Right renal cortex interstitium (tissue), 3 donors: Measurements from ENCODE around the gene ITGA11. TPM values are rescaled to one million over a fixed set of nuclear protein-coding genes. Genes with fewer than 3 reads are reported as not detected.
A peak's percentile ranks its signal among the peaks of the same experiment; 100 is the strongest.

Experiments
- DNase-seq, 3 donors: peaks; one replicate each; pipeline ENCODE4 v3.0.0-alpha.2; 2013; ENCODE audit warnings: low read depth in 3 of 3, low spot score in 2 of 3
- polyA plus RNA-seq, 3 donors: library from polyadenylated mRNA; unstranded; fragments of 120-200 nt; gene quantifications; one replicate each; pipeline ENCODE4 v1.2.1, GENCODE V29; 2013; ENCODE audit not compliant: insufficient read length in 3 of 3

ITGA11 gene, protein sequence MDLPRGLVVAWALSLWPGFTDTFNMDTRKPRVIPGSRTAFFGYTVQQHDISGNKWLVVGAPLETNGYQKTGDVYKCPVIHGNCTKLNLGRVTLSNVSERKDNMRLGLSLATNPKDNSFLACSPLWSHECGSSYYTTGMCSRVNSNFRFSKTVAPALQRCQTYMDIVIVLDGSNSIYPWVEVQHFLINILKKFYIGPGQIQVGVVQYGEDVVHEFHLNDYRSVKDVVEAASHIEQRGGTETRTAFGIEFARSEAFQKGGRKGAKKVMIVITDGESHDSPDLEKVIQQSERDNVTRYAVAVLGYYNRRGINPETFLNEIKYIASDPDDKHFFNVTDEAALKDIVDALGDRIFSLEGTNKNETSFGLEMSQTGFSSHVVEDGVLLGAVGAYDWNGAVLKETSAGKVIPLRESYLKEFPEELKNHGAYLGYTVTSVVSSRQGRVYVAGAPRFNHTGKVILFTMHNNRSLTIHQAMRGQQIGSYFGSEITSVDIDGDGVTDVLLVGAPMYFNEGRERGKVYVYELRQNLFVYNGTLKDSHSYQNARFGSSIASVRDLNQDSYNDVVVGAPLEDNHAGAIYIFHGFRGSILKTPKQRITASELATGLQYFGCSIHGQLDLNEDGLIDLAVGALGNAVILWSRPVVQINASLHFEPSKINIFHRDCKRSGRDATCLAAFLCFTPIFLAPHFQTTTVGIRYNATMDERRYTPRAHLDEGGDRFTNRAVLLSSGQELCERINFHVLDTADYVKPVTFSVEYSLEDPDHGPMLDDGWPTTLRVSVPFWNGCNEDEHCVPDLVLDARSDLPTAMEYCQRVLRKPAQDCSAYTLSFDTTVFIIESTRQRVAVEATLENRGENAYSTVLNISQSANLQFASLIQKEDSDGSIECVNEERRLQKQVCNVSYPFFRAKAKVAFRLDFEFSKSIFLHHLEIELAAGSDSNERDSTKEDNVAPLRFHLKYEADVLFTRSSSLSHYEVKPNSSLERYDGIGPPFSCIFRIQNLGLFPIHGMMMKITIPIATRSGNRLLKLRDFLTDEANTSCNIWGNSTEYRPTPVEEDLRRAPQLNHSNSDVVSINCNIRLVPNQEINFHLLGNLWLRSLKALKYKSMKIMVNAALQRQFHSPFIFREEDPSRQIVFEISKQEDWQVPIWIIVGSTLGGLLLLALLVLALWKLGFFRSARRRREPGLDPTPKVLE
- 1 to 10 TPM; 2.0 to 3.9 (median 3.1) TPM for polyA plus RNA-seq

DNA sequence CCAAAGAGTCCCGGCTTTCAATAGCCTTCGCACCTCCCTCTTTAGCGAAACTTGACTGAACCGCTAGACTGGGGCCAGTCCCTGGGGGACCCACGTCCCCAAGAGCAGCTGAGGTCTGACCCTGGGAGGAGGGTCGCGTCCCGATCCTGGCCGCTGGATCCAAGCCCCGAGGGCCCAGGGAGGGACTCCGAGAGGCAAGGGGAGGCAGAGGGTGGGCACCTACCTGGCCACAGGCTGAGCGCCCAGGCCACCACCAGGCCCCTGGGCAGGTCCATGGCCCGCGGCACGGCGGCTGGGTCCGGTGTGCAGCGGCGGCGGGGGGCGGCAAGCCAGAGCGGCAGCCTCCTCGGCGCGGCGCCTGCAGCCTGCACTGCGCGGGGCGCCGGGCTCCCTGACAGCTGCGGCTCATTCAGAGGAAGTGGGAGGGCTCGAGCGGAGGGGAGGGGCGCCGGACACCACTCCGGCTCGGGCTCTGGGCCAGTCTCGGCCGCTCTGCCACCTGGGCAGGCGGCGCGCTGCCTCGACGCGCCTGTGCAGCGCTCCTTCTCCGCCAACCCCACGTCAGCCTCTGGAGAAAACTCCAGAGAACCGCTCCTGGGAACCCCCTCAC is at the start of gene ITGA11:
TSS of gene ITGA11 (minus strand) at position 372 of the 610 bp plus-strand sequence. CDS start at position 275, 97 bp downstream.
- DNase-seq: peak in 1 of 3 donors; percentile 42

DNA sequence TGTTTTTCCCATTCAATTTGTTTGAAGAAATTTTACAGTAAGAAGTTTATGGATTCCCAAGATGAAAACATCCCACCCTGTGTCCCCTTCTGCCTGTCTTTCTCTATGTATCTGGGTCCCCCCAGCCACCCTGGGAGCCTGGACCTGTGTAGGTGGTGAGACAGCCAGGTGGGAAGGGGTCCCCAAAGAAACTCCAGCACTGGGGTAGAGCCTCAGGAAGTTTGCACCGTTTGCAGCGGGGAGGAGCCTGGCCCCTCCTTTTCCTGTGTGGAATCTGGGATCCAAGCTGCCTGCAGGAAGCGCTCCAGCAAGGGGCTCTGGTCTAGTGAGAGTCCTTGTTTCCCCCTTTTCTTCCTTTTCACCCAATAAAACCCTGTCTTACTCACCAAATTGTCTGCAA is 49.4 kb upstream of the ITGA11 start:
- no peak for DNase-seq

DNA sequence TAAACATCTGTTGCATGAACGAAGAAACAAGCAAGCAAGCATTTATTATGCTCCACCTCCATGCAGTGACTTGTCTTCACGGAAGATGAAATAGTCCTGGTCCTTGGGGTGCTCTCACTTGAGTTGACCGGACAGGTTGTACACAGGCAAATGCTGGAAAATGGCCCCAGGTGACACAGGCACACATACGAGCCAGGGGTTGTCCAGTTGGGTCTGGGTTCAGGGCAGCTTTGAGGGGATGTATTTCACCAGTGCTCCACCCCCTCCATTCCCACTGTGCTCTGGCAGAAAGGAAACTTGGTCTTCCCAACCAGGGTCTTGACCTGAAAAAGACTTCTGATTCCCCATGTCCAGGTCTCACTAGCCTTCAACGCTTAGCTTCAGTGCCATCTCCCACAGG is 48.3 kb upstream of the ITGA11 start:
- DNase-seq: no peak

DNA sequence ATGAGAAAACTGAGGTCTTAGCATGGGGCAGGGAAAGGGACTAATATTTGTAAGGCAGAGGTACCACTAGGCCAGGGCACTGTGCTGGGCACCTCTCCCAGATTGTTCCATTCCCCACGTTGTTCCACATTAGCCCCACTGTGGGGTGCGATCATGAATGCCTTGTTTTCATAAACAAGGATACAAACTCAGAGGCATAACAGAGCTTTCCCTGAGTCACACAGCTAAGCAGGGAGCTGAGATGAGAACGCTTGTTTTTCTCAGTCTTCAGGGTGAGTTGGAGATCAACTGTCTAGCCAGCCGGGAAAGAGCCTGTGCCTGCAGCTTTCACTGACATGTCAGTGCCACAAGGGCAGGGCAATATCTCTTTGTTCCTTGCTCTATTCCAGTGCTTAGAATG is 47.9 kb upstream of the ITGA11 start:
- no peak for DNase-seq

DNA sequence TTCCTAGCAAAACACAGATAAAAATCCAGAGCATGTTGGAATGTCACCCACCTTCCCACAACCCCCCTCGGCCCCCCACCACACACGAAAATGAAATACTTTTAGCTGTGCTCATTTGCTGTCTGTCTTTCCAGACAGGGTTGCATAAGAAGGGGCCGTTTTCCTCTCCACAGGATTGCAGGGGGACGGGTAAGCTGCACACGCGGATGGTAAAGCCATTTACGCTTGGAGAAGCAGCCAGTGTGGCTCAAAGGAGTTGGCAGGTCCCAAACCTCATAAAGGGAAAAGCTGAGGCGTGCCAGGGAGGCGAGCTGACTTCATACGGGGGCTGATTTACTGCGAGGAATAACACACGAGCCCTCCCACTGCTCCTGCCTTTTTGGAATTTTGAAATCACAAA is 47.4 kb upstream of the ITGA11 start:
- DNase-seq: no peak

DNA sequence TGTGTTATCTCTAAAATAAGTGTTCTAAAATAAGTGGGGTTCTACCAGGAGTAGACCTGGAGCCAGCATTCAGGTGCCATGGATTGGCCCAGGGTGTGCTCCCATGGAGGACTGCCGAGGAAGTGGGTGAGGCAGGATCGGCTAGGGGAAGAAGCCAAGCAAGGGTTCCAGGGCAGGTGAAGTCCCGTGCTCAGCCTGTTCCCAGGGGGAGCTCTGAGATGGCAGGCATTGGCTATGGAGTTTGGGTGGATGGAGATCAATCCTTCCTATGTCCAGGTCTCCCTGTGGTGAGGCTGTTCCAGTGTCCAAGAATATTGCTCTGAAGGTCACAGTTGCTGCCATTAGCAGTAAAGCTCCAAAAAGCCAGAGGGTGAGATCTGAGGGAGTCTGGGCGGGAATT is 46.9 kb upstream of the ITGA11 start:
- DNase-seq: no peak

DNA sequence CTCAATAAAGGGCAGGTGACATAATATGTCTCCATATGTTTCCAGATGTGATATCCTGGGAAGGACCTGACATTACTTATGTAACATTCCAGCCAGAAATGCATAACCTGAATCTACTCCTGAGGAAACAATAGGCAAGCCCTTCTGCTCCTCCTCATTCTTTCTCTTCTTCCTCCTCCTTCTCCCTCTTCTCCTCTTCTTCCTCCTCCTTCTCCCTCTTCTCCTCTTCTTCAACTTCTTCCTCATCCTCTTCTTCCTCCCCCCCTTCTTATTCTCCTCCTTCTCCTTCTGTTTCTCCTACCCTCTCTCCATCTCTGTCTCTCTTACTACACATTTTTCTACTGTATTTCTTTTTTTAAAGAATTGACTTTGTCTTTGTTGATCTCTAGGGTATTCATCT is 43.5 kb upstream of the ITGA11 start:
- DNase-seq: no peak

DNA sequence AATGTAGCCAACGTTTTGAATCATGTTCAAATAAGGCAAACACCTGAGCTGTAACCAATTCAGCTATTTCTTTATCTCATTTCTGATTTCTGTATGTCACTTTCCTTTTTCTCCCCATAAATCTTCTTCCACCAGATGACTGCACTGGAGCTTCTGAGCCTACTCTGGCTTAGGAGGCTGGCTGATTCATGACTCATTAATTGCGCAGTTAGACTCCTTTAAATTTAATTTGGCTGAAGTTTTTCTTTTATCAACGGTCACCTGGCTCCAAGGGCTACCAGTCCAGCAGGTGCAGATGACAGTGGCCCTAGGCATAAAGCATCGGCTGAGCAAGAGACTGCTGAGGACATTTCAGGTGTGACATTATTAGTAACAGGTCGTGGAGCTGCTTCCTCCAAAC is 39.6 kb upstream of the ITGA11 start:
- no peak for DNase-seq

DNA sequence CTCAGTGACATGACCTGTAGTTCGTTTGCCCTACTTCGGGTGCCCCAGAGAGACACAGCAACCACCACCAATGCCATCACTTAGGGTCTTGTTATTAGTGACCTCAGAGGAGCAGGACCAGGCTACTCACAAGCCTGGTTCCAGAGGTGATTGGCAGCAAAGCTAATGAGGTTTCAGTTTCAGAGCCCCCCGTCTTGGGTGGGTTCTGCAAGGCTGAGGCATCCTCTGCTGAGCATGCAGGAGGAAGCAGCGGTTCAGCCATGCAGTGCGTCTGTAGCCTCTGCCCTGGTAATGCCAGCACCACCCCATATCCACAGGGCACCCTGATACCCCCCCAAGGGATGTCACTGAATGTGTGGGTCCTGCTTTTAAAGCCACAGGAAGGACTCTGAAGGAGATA is 39.0 kb upstream of the ITGA11 start:
- no peak for DNase-seq

DNA sequence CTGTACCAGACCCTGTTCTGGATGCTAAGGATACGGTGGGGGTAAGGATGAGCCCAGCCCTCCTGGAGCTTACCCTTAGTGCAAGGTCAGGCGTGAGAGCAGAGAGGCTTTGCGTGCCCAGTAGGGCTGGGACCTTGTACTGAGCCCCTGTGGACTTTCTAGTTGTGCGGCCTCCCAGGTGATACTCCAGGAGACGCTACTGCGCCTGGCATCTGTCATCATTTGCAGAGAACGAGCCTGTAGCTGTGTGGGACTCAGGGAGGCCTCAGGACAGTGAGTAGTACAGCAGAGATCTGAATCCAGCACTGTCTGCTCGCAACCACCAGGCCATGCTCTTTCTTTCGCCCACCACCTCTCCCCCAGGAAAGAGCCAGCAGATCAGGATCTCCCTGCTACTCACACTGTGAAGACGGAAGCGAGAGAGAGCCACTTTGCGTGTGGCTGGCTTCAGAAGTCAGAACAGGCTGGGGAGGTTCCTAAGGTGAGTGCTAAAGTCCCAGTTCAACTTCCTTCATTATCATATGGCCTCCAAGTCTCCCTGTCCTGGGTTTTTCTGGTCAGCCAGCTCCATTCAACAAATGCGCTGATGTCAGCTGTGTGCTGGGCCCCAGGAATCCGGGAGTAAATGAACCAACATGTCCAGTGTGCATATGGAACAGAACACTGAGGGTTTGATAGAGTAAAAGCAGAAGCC is 38.2 kb upstream of the ITGA11 start:
- DNase-seq: no peak

DNA sequence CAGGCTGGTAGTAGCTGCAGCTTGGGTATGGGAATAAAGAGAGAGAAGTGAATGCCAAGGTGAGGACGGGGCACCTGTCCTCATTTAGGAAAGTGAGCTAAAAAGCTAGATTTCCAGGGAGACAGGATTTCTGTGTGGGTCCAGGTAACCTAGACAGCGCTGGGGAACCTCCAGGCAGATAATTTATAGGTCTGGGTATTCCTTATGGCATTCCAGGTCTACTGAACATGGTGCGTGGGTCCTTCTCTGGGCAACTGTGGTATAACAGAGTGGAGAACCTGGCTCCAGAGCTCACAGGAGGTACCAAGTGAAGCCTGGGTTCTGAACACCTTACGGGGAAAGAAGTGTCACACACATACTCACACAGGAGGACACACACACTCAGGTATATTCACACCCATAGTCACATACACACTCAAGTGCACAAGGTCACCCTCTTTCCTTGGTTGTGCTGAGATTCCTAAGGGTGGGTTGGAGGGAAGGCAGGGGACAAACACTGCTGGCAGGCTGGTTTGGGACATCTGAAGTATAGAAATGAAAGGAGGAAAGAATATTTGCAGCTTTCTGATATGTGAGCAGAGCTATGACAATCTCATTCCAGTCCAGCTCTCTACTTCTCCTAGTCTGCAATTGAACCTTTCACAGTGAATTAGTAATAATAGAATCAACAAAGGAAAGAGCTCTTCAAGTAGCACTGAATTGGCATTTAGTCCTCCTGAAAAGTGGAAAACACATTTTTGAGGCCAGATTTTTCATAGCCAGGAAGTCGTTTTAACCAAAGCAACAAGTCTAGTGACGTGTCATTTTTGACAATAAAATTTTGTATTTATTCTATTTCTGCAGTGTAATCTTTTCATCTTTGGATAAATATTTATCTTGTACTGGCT is 37.4 kb upstream of the ITGA11 start:
- no peak for DNase-seq

DNA sequence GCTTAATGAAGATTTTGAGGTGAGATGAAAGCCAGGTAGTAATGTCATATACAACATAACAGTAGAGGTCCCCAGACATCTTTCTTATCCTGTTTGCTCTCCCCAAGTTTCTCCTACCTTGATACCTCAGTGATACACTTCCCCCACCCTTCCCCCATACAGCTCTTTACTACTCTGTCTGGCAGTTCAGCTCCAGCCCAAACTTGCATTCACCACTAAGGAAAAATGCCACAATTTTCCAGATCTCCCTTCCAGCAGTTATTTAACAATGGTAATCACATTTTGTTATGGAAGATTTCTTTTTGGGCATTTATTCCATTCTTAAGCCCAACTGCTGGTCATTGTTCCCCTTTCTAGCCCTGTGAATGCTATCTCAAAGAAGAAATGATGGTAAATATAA is 34.9 kb upstream of the ITGA11 start:
- DNase-seq: no peak

DNA sequence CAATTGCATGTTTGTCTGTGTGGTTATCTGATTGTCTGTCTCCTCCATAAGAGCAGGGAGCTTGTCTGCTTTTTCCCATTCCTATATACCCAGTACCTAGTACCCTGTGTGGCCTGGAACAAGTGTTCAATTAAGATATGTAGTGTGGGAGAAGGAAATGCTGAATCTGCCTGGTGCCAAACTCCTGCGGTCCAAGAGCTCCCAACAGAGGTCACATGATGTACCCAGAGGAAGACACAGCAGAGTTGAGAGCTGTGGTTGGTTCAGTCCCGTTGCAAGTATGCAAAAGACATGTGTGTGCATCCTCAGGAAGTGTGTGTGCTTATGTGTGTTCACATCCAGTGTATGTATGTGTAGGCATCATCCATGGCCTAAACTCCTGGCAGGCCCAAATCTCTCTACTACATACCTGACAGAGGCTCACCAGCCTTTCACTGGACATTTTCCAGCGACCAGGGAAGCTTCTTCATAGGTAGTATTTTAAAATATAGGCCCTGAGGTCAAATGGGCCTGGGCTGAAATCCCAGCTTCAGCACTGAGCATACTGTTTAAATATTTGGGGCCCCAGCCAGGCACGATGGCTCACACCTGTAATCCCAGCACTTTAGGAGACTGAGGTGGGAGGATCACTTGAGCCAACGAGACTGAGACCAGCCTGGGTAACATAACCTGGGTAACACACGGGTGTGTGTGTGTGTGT is 34.0 kb upstream of the ITGA11 start:
- DNase-seq: no peak

DNA sequence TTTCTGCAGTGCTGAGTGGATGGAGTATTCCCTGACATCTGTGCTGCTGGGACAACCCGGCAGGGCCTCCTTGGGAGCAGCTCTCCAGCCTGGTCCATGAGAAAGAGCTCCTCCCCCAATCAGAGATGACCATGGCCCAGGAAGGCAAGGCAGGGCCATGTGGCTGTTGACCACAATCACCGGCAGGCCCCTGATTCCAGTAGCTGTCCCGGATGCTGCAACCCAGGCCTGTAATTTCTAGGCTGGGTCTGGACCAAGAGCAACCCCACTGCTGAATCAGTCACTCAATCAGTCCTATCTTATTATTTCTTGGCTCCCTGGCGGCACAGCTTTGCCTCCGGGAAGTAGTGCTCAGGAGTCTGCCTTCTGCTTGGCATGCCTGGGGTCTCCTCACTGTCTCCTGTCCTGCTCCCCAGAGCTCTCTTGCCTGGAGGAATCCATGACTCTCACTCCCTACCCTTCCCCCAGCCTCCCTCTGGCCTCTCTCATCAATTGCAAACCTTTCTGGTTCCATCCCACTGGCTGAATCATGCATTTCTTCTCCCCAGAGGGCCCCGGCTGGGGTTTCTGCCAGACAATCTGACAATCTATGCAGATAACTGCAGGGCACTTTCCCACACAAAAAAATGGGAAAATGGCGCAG is 32.6 kb upstream of the ITGA11 start:
- DNase-seq: no peak

DNA sequence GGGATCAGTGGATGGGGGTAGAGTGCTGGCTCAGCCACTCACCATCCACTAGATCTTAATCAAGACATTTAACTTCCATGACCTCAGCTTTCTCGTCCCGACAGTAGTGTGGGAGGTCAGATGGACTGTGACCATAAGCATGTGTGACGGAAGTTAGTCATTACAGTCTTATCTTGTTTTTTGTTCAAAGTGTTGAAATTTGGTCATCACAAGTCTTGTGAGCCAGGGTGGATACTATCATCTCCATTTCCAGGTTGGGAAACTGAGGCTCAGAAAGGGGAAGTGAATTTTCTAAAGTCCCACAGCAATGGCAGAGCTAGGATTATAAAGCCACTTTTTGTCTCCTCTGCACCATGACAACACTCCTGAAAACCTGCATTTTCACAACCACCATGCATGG is 32.0 kb upstream of the ITGA11 start:
- no peak for DNase-seq

DNA sequence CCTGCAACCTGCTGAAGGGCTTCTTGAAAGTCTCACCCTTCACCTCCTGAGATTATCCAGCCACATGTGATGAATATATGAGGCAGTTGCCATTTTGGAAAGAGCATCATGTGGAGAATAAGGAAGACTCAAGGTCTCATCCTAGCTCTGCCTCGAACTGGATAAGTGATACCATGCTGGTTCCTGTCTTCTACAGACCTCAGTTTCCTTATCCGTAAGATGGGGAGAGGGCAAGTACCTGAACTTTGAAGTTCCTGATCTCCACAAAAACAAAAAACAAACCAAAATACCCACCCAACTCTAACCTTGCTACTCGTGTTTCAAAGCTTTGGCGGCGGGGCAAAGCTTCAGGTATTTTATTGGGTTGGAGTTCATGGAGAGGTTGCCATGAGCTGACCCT is 31.5 kb upstream of the ITGA11 start:
- no peak for DNase-seq

DNA sequence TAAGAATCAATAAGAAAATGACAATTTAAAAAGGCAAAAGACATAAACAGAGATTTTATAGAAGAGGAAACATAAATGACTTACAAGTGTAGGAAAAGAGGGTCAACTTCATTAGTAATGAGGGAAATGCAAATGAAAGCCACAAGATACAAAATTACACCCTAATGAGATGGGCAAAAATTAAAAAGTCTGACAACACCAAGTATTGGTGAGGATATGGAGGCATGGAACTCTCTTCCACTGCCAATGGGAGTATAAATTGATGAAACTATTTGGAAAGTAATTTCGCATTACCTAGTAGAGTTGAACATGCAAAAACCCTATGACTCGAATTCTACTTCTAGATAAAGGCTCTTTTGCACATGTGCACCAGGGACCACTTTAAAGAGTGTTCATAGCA is 28.2 kb upstream of the ITGA11 start:
- DNase-seq: no peak

DNA sequence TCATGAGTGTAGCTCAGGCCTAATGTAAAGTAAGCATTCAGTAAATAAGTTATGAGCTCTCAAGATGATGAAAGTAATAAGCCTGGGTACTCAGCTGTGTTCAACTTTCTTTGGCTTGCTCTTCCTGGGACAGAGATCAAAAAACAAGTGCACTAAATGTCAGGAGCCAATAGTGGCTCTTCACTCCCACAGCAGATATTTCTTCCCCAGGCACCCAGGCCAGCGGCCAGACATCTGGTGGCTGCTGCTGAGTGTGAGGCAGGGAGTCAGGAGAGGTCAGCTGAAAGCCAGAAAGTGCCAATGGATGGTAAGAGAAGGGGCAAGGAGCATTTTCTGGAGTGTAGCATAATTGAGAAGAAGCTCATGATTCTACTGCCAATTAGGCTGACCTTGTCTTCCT is 18.2 kb upstream of the ITGA11 start:
- no peak for DNase-seq
